ENCODE data around the gene HTT.

The HTT gene

DNA sequence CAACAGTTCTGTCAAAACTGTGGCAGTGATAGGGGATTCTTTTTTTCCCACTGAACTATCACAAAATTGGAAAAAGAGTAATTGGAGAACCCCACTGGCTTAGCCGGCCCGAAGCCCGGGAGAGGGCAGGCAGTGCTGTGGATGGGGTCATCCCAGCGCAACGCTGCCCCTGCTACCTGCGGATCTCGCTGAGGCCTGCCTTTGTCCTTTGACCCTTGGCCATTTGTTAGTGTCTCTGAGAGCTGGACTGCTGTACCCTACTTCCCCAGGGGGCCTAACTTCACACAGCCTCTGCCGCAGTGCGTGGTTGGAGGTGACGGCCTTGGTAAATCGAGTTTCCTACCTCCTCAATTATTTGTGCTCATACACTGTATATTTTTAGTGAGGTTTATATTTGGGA lies 131.5 kb downstream of the HTT start:
- no peak for DNase-seq

DNA sequence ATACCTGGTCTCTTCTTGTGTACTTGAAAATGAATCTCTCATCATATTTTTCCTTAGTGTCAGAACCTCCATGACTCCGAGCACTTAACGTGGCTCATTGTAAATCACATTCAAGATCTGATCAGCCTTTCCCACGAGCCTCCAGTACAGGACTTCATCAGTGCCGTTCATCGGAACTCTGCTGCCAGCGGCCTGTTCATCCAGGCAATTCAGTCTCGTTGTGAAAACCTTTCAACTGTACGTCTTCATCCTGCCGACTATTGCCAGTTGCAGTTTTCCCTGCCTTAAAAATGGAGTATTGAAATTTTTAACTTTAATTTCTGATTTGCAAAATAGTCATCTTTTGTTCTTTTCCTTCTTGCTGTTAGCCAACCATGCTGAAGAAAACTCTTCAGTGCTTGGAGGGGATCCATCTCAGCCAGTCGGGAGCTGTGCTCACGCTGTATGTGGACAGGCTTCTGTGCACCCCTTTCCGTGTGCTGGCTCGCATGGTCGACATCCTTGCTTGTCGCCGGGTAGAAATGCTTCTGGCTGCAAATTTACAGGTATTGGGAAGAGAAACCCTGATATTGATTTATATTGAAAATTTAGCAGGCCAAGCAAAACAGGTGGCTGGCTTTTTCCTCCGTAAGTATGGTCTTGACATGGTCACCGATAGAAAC lies 132.1 kb downstream of the HTT start:
- no peak for DNase-seq

DNA sequence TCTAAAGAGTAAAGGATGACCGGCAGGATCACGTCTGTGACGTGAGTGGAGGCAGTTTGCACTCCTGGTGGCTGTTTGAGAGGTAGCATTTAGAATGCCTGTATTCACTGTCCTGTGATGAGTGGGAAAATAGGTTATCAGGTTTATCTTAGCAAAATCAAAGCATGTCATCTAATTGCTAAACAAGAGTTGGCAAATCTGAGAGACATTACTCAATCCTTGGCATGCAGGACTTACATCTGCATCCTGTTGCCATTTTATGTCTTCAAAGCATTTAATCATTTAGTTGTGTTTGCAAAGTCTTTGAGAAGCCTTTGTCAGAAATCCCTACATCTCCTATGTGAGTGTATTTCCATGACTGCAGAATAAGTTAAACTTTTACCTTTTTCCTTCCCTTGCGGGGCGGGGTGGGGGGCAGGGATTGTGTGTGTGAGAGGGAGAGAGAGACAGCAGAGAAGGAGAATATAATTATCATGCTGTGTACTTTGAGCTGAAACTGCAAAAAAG lies 133.1 kb downstream of the HTT start:
- no peak for DNase-seq

- no peak for DNase-seq
Observed at GRCh38 chr4:3208826-3209225, 134.3 kb downstream of the HTT start.

- no peak for DNase-seq
Observed at GRCh38 chr4:3209551-3210325, 135.3 kb downstream of the HTT start.

- DNase-seq = no peak
Observed at GRCh38 chr4:3210467-3210866, 136.0 kb downstream of the HTT start.

GRCh38 chr4:3211866-3212265 lies 137.4 kb downstream of the HTT start:
- no peak for DNase-seq

DNA sequence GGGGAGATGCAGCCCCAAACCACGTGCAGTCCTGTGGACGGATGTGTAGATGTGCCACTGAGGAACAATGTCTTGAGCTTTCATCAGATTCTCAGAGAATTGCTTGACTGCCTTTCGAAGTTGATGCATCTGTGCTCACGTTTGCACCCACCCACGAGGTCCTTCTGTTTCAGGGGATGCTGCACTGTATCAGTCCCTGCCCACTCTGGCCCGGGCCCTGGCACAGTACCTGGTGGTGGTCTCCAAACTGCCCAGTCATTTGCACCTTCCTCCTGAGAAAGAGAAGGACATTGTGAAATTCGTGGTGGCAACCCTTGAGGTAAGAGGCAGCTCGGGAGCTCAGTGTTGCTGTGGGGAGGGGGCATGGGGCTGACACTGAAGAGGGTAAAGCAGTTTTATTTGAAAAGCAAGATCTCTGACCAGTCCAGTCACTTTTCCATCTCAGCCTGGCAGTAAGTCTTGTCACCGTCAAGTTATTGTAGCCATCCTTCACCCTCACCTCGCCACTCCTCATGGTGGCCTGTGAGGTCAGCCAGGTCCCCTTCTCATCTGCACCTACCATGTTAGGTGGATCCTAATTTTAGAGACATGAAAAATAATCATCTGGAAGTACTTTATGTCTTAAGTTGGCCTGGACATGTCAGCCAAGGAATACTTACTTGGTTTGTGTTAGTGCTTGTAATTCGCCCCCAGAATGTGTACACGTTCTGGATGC lies 138.1 kb downstream of the HTT start:
- DNase-seq = no peak

DNA sequence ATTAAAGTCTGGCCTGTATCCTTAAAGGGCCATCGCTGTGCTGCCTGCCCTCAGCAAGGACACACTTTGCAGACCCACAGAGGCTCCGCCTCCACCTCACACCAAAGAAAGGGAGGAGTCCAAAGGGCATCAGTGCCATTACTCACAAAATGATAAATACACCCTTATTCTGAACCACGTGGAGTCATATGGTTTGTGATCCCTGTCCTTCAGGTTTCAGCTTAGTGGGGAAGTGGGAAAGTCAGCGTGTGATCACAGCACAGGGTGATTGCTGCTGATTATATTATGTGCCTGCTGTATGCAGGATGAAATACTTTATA lies 138.6 kb downstream of the HTT start:
- DNase-seq = no peak

DNA sequence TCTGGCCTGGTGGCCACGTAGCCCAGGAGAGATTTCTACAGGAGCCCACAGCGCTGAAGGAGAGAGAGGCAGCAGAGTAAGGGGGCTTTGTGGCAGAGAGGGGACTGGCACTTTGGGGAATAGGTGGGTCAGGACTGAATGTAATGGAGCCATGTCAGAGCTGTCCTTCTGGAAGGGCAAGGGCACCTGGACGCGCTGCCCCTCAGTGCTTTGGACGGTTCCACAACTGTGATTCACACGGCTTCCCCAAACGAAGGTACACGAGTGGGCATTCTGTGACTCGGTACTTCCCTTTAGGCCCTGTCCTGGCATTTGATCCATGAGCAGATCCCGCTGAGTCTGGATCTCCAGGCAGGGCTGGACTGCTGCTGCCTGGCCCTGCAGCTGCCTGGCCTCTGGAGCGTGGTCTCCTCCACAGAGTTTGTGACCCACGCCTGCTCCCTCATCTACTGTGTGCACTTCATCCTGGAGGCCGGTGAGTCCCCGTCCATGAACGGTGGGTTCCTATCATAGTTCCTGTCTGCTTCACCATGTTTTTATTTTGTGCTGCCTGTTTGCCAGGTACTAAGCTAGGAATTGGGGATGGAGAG lies 139.3 kb downstream of the HTT start:
- no peak for DNase-seq

- DNase-seq = no peak
Observed at GRCh38 chr4:3215256-3215655, 140.8 kb downstream of the HTT start.

DNA sequence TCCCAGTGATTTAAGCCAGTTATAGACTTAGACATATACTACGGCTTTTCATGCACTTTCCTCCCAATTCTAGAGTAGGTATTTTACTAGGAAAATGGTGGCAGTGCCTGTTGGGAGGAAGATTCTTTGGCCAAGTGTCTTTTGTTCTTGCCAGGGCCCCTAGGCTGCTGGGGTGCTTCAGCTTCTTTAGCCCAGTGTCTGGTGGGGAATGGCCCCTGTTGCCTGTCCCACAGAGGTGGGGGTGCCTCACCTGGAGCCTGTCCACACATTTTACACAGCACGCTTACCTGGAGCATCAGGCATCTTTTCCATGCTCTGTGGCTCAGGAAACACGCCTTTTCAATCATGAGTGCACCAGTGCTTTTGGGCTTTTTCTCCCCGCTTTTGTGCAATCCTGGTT lies 141.3 kb downstream of the HTT start:
- DNase-seq = no peak

DNA sequence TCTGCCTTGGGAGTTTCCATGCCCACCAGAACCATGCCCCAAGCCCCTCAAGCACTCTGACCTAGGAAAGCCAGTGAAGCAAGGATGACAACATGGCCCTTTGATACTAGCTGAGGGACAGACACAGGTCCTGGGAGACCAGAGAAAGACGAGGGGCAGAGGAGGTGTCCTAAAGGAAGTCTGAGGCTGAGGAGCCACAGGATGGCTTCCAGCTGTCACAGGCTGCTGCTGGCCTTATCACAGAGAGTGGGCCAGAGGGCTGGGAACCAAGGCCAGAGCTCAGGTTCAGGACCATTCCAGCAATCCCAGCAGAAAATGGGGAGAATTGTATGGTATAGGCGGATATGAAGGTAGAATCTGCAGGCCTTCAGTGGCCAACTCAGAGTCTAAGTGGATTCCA lies 142.8 kb downstream of the HTT start:
- DNase-seq = no peak

GRCh38 chr4:3217771-3218170 lies 143.3 kb downstream of the HTT start:
- no peak for DNase-seq

DNA sequence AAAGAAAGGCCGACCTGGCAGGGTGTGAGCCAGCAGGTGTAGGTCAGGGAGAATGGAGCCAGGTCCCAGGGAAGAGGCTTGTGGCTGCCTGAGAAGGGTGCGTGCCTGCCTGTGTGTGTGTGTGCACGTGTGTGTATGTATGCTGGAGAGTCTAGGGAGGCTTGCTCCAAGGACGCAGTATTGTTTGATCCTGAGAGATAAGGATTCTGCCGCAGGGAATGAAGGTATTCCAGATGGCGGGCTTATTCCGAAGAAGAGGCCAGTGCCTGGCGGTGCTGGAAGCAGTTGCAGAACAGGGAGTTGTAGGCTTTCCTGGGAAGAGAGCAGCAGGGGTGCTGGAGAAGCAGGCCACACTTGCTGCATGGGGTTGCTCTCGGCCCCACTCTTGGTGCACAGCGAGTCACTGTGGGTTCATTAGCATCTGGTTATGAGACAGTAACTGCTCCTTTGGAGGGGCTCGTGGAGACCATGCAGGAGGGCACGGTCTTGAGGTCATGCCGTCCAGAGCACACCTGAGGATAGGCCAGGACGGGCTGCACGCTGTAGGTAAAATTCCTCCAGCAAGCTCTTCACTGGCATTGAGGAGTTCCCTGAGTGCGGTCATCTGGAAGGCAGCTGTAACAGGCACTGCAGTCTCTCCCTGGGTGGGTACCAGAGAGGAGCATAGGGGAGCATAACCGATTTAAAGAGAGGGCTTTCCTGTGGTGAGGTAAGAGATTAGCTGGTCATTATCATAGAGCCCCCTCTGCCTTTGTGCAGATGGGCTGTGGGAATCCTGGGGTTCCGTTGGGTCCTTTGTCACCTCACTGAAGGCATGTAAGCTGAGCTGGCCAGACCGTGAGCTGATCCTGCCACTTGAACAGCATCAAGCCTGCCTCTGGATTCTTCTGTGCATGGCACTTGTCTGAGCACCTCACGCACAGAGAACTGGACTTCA lies 144.6 kb downstream of the HTT start:
- DNase-seq = no peak

DNA sequence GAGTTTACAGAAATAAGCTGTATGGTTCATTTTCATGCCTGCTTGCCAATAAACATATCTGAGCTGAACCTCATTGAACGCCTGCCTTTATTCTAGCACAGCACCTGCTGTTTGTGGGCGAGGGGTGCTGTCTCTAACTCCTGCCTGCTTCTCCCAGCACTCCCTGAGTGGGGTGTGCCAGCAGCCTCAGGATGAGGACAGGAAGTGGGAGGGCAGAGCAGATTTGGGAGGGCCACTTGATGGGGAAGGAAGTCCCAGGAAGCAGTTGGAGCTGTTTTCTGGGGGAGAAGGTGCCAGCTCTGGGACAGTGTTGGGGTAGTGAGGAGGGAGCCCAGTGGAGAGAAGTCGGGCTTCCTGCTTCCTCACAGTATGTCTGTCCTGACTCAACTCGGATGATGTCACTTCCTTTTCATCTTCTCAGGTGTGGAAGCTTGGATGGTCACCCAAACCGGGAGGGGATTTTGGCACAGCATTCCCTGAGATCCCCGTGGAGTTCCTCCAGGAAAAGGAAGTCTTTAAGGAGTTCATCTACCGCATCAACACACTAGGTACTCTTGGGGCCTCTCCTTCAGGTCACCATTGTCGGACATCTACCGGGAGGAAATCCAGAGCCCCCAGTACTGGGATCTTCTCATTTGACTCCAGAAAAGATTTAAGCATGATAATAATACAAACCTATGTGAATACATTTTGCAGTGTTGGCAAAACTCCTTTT lies 145.4 kb downstream of the HTT start:
- DNase-seq = no peak

DNA sequence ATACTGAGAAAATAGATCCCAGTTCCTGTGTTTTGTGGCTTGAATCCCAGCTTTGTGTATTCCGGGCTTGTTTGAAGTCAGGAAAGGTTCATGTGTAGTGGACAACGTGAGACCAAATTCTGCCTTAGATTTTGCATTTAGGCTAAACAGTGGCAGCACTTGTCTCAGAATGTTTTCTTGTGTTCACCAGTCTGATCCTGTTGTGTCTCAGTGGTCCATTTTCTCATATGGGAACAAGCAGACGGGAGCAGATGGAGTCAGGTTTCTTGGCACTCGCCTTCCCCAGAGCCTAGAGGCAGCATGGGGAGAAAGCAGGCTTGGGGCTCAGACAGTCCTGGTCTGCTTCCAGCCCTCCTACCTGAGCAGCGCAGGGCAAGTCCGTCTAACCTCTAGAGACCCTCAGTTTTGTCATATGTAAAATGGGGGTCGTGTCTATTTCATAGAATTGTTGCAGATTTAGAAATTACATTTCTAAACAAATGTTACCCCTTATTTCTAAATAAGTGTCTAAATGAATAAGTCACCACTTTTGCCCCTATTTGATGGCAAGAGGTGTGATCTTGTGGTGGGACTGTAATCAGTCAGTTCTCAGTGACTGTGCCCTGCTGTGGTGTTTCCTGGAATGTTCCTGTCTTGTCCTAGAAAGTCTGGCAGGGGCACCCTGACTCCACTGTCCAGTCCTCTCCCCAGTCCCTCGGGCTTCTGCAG lies 146.1 kb downstream of the HTT start:
- DNase-seq = no peak

DNA sequence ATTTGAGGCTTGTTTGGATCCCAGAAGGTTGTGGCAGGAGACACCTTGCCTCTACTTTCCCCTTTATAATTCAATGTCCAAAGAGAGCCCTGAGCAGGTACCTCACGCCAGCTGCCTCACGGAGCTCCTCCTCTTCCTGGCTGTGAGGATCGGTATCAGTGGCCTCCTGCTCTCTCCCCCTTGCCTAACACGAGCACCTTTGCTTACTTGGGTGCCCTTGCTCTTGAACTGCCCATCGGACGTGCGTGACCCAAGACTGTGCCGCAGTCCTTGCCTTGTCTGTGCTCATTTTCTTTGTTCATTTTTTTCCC lies 146.7 kb downstream of the HTT start:
- DNase-seq = no peak

GRCh38 chr4:3221996-3222395 lies 147.5 kb downstream of the HTT start:
- no peak for DNase-seq

DNA sequence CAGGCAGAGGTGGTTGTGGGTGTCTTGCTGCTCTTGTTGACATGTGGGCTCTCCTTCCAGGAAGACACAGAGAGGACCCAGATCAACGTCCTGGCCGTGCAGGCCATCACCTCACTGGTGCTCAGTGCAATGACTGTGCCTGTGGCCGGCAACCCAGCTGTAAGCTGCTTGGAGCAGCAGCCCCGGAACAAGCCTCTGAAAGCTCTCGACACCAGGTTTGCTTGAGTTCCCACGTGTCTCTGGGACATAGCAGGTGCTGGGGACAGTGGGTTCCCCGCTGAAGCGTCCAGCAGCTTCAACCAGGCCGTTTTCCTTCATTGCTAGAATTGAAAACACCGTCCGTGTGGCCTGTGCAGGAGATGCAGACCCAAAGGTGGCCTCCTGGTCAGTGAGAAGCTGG lies 148.9 kb downstream of the HTT start:
- no peak for DNase-seq

Data from CD4-positive, alpha-beta T cell treated with Interleukin-6 for 4 hours (primary cell).